H9 (cell line): ENCODE results near the gene CDH5. TPM values are rescaled to one million over a fixed set of nuclear protein-coding genes. Genes with fewer than 3 reads are reported as not detected.

ENCODE experiments used
- DNase-seq: peaks from one replicate; pipeline ENCODE4 v3.0.0-alpha.2; 2017
- H2AFZ ChIP-seq: one replicate; pipeline ENCODE4 v1.6.1; 2013; ENCODE audit warnings: mild to moderate bottlenecking, low read length, control low read depth, moderate library complexity
- H2AK5ac ChIP-seq: 2 replicates; pipeline ENCODE4 v1.6.1; 2013; ENCODE audit warnings: low read length, control low read depth, mixed read lengths; ENCODE audit not compliant: insufficient read length
- H2BK120ac ChIP-seq: one replicate; pipeline ENCODE4 v1.6.1; 2013; ENCODE audit warnings: low read depth, mild to moderate bottlenecking, low read length, control low read depth, inconsistent platforms; ENCODE audit not compliant: poor library complexity, severe bottlenecking
- H2BK12ac ChIP-seq: 2 replicates; pipeline ENCODE4 v1.6.1; 2013; ENCODE audit warnings: low read length, control low read depth, mixed read lengths, low read depth; ENCODE audit not compliant: insufficient read length
- H2BK15ac ChIP-seq: 2 replicates; pipeline ENCODE4 v1.6.1; 2013; ENCODE audit warnings: low read depth, low read length, control low read depth
- H2BK20ac ChIP-seq: one replicate; pipeline ENCODE4 v1.6.1; 2013; ENCODE audit warnings: low read depth, mild to moderate bottlenecking, low read length, control low read depth, inconsistent platforms; ENCODE audit not compliant: poor library complexity, severe bottlenecking
- H2BK5ac ChIP-seq: 2 replicates; pipeline ENCODE4 v1.6.1; 2013; ENCODE audit warnings: low read length, control low read depth, mixed read lengths; ENCODE audit not compliant: insufficient read length
- H3K14ac ChIP-seq: 2 replicates; pipeline ENCODE4 v1.6.1; 2013; ENCODE audit warnings: low read length, control low read depth; ENCODE audit not compliant: insufficient read depth
- H3K18ac ChIP-seq: 2 replicates; pipeline ENCODE4 v1.6.1; 2013; ENCODE audit warnings: low read depth, mild to moderate bottlenecking, mixed read lengths, low read length, control low read depth; ENCODE audit not compliant: insufficient read length
- H3K23ac ChIP-seq: 2 replicates; pipeline ENCODE4 v1.6.1; 2013; ENCODE audit warnings: low read length, control low read depth, mixed read lengths, low read depth; ENCODE audit not compliant: insufficient read length
- H3K23me2 ChIP-seq: 2 replicates; pipeline ENCODE4 v1.6.1; 2013; ENCODE audit warnings: low read depth, mild to moderate bottlenecking, mixed read lengths, low read length, control low read depth; ENCODE audit not compliant: insufficient read length, poor library complexity, severe bottlenecking
- H3K27ac ChIP-seq: 2 replicates; pipeline ENCODE4 v1.5.1; 2013; ENCODE audit warnings: low read length, control low read depth, mixed read lengths, low read depth; ENCODE audit not compliant: insufficient read length
- H3K27me3 ChIP-seq: 2 replicates; pipeline ENCODE4 v1.6.1; 2013; ENCODE audit warnings: low read length, control low read depth, inconsistent platforms; ENCODE audit not compliant: insufficient read depth
- H3K4ac ChIP-seq: 2 replicates; pipeline ENCODE4 v1.6.1; 2013; ENCODE audit warnings: low read depth, mild to moderate bottlenecking, control low read depth, inconsistent platforms, low read length, moderate library complexity
- H3K4me1 ChIP-seq: 2 replicates; pipeline ENCODE4 v1.6.1; 2013; ENCODE audit warnings: low read length, control low read depth, inconsistent platforms; ENCODE audit not compliant: insufficient read depth
- H3K4me2 ChIP-seq: 2 replicates; pipeline ENCODE4 v1.6.1; 2013; ENCODE audit warnings: low read length, control low read depth, mixed read lengths; ENCODE audit not compliant: insufficient read length, insufficient read depth
- H3K56ac ChIP-seq: 2 replicates; pipeline ENCODE4 v1.6.1; 2013; ENCODE audit warnings: low read depth, mild to moderate bottlenecking, mixed read lengths, low read length, control low read depth; ENCODE audit not compliant: insufficient read length
- H3K79me1 ChIP-seq: 2 replicates; pipeline ENCODE4 v1.6.1; 2013; ENCODE audit warnings: low read depth, mild to moderate bottlenecking, moderate library complexity, low read length, control low read depth, inconsistent platforms; ENCODE audit not compliant: insufficient read depth, poor library complexity, severe bottlenecking
- H3K79me2 ChIP-seq: 2 replicates; pipeline ENCODE4 v1.6.1; 2013; ENCODE audit warnings: low read length, control low read depth, inconsistent platforms; ENCODE audit not compliant: insufficient read depth
- H3K9ac ChIP-seq: 2 replicates; pipeline ENCODE4 v1.6.1; 2013; ENCODE audit warnings: low read length, control low read depth, mixed read lengths; ENCODE audit not compliant: insufficient read length; ENCODE audit errors: extremely low read depth
- H3K9me3 ChIP-seq: one replicate; pipeline ENCODE4 v1.6.1; 2013; ENCODE audit warnings: low read depth, low read length, inconsistent platforms; ENCODE audit not compliant: control insufficient read depth
- H3T11ph ChIP-seq: one replicate; pipeline ENCODE4 v1.6.1; 2013; ENCODE audit warnings: mild to moderate bottlenecking, low read length, control low read depth, inconsistent platforms
- H4K20me1 ChIP-seq: one replicate; pipeline ENCODE4 v1.6.1; 2013; ENCODE audit not compliant: control insufficient read depth, insufficient read length, insufficient read depth
- H4K5ac ChIP-seq: 2 replicates; pipeline ENCODE4 v1.6.1; 2013; ENCODE audit warnings: low read depth, mild to moderate bottlenecking, mixed read lengths, low read length, control low read depth; ENCODE audit not compliant: insufficient read length
- H4K8ac ChIP-seq: replicated peaks from 2 replicates; pipeline ENCODE4 v1.6.1; 2013; ENCODE audit warnings: low read length, control low read depth, mixed read lengths, low read depth; ENCODE audit not compliant: insufficient read length
- H4K91ac ChIP-seq: 2 replicates; pipeline ENCODE4 v1.6.1; 2013; ENCODE audit warnings: low read depth, mild to moderate bottlenecking, moderate library complexity, mixed read lengths, low read length, control low read depth; ENCODE audit not compliant: insufficient read length
- H3K27ac Mint-ChIP-seq, 3 experiments: 2 replicates in 2 of 3; 3 replicates in 1 of 3; pipeline ENCODE4 v1.8.0; 2020 to 2021; ENCODE audit warnings: mixed read lengths in 3 of 3, mild to moderate bottlenecking in 1 of 3, moderate library complexity in 1 of 3
- H3K27me3 Mint-ChIP-seq: 2 replicates; pipeline ENCODE4 v1.8.0; 2021; ENCODE audit warnings: low read depth, mild to moderate bottlenecking, moderate library complexity, mixed read lengths
- H3K36me3 Mint-ChIP-seq, 3 experiments: 2 replicates in 2 of 3; 3 replicates in 1 of 3; pipeline ENCODE4 v1.8.0; 2020 to 2021; ENCODE audit warnings: low read depth in 3 of 3, mixed read lengths in 3 of 3; ENCODE audit not compliant: insufficient read depth in 1 of 3
- H3K4me1 Mint-ChIP-seq, 2 experiments: 2 replicates each; pipeline ENCODE4 v1.8.0; 2020; ENCODE audit warnings: mixed read lengths in 2 of 2
- H3K4me3 Mint-ChIP-seq, 2 experiments: 2 replicates in 1 of 2; 3 replicates in 1 of 2; pipeline ENCODE4 v1.8.0; 2020 to 2021; ENCODE audit warnings: mild to moderate bottlenecking in 2 of 2, mixed read lengths in 2 of 2, moderate library complexity in 1 of 2
- H3K9me3 Mint-ChIP-seq, 2 experiments: 2 replicates in 1 of 2; 3 replicates in 1 of 2; pipeline ENCODE4 v1.8.0; 2020; ENCODE audit warnings: mild to moderate bottlenecking in 2 of 2, mixed read lengths in 2 of 2, moderate library complexity in 1 of 2
- CTCF ChIP-seq: fragments of 200-600 bp; sonication (generic); conservative IDR thresholded peaks from 3 replicates; pipeline ENCODE4 v1.8.0; 2021; ENCODE audit warnings: antibody characterized with exemption, mild to moderate bottlenecking
- WGBS: extraction: QIAGEN DNeasy Blood & Tissue Kit; methylation state at CpG from one replicate; pipeline ENCODE4 v1.1.7; 2013; ENCODE audit warnings: missing lambda C conversion rate, low lambda C conversion rate, mixed read lengths; ENCODE audit not compliant: insufficient read length; ENCODE audit errors: extremely low coverage; 5-methylcytosine and 5-hydroxymethylcytosine counted together
- total RNA-seq: library from RNA; stranded (reverse); gene quantifications from 2 replicates; pipeline ENCODE4 v1.2.1, GENCODE V29; 2021

The CDH5 gene
- total RNA-seq, 1 experiment from 2014 or later = 0.20 TPM

GRCh38 chr16:66352304-66352703, 14.2 kb upstream of the CDH5 start:
- no peaks in the 10 kb centered on the region for H3K27me3 ChIP-seq
- peaks cover 6 to 21% of the 10 kb centered on the region in 2 experiments for H3K4me1 Mint-ChIP-seq
- 100% methylated on average over 1 of the region's 2 CpGs for WGBS

More at GRCh38 chr16:66352304-66352703, 14.2 kb upstream of the CDH5 start:
- no peak overlapping the region for H3K4me2 ChIP-seq
- H3K9ac ChIP-seq = no peak overlapping the region
- H2BK5ac ChIP-seq = no peak overlapping the region
- H3K27ac ChIP-seq = no peak overlapping the region
- no peak overlapping the region for H3K18ac ChIP-seq
- H3K27me3 Mint-ChIP-seq = peaks cover 45% of the 10 kb centered on the region
- H3K4me1 ChIP-seq = peaks cover 3% of the 10 kb centered on the region; the same call in 1 of the 2 replicates
- no peak overlapping the region for H4K8ac ChIP-seq
- no peak overlapping the region for H2AK5ac ChIP-seq
- no peak overlapping the region for H3K56ac ChIP-seq
- H3K79me1 ChIP-seq = no peaks in the 10 kb centered on the region
- H3T11ph ChIP-seq = no peak overlapping the region
- H2AFZ ChIP-seq = no peak overlapping the region
- no peak overlapping the region for H3K4ac ChIP-seq
- no peak overlapping the region for H4K91ac ChIP-seq
- H2BK12ac ChIP-seq = no peak overlapping the region
- no peaks in the 10 kb centered on the region for H4K20me1 ChIP-seq
- H3K4me3 Mint-ChIP-seq = no peak overlapping the region
- no peak for TF ChIP-seq CTCF
- H4K5ac ChIP-seq = no peak overlapping the region
- H3K27ac Mint-ChIP-seq = no peak overlapping the region
- no peak overlapping the region for H3K14ac ChIP-seq
- no peaks in the 10 kb centered on the region for H3K9me3 ChIP-seq
- no peak for DNase-seq
- H3K23ac ChIP-seq = no peak overlapping the region
- H2BK15ac ChIP-seq = no peak overlapping the region
- no peaks in the 10 kb centered on the region for H3K9me3 Mint-ChIP-seq
- H3K36me3 Mint-ChIP-seq = no peaks in the 10 kb centered on the region
- no peak overlapping the region for H2BK120ac ChIP-seq
- no peaks in the 10 kb centered on the region for H3K79me2 ChIP-seq
- no peaks in the 10 kb centered on the region for H3K23me2 ChIP-seq
- H2BK20ac ChIP-seq = no peak overlapping the region
